Measurements from ENCODE around the gene PDGFRA.
A peak's percentile ranks its signal among the peaks of the same experiment; 100 is the strongest.
"Not testable (repeated sequence)": the region's sequence is repeated elsewhere in the genome, so short reads cannot be mapped to it uniquely, and the experiment has no call there.

The PDGFRA gene

GRCh38 chr4:54320826-54321685 lies 92.0 kb downstream of the PDGFRA start:
- no peak for DNase-seq

GRCh38 chr4:54322818-54323417 lies 93.8 kb downstream of the PDGFRA start:
- DNase-seq, result peak in 6 of 14 donors; percentile 6 to 43 (median 14)

GRCh38 chr4:54330896-54331295 lies 101.8 kb downstream of the PDGFRA start:
- DNase-seq, result no peak

GRCh38 chr4:54332542-54332941 lies 103.4 kb downstream of the PDGFRA start:
- DNase-seq, result peak in 4 of 14 donors; percentile 8 to 36 (median 16)

GRCh38 chr4:54333657-54334056 lies 104.6 kb downstream of the PDGFRA start:
- DNase-seq, result peak in 10 of 14 donors; percentile 11 to 53 (median 18)

- not testable (repeated sequence) for DNase-seq
Measured at GRCh38 chr4:54334769-54335168, 105.7 kb downstream of the PDGFRA start.

- DNase-seq, result no peak
Measured at GRCh38 chr4:54337009-54337408, 107.9 kb downstream of the PDGFRA start.

- not testable (repeated sequence) for DNase-seq
Measured at GRCh38 chr4:54342067-54342466, 113.0 kb downstream of the PDGFRA start.

Measured in C1 segment of cervical spinal cord (tissue), 14 donors.